OCI-LY3 (cell line): ENCODE measurements around the gene THAP6.
"Not testable (repeated sequence)": the region's sequence is repeated elsewhere in the genome, so short reads cannot be mapped to it uniquely, and the experiment has no call there.

ENCODE experiments used
- H2AFZ ChIP-seq: fragments of 200-600, 300-600 bp; shearing (Covaris generic); 2 replicates; pipeline ENCODE4 v1.6.0; 2014; ENCODE audit warnings: antibody characterized with exemption, low read depth, low read length
- H3K27ac ChIP-seq: fragments of 200-600, 300-600 bp; sonication (generic); 2 replicates; pipeline ENCODE4 v1.5.1; 2014; ENCODE audit warnings: mild to moderate bottlenecking, low read length, moderate library complexity, mixed read lengths
- H3K27me3 ChIP-seq: fragments of 200-600, 300-600 bp; sonication (generic); 2 replicates; pipeline ENCODE4 v1.6.1; 2014; ENCODE audit warnings: low read depth, low read length, mixed read lengths
- H3K36me3 ChIP-seq: fragments of 200-600, 300-600 bp; sonication (generic); replicated peaks from 2 replicates; pipeline ENCODE3; 2014; ENCODE audit warnings: low read depth, low read length, mixed read lengths
- H3K4me1 ChIP-seq: fragments of 300-600, 200-600 bp; sonication (generic); 2 replicates; pipeline ENCODE4 v1.6.1; 2014; ENCODE audit warnings: low read length, mixed read lengths
- H3K4me2 ChIP-seq: fragments of 200-600, 300-600 bp; sonication (generic); 2 replicates; pipeline ENCODE4 v1.6.1; 2014; ENCODE audit warnings: low read length, mixed read lengths
- H3K4me3 ChIP-seq: fragments of 300-600, 200-600 bp; sonication (generic); 2 replicates; pipeline ENCODE4 v1.5.1; 2014; ENCODE audit warnings: antibody characterized with exemption, mild to moderate bottlenecking, low read length, moderate library complexity
- H3K79me2 ChIP-seq: fragments of 300-600, 200-600 bp; shearing (Covaris generic); 2 replicates; pipeline ENCODE4 v1.6.1; 2014; ENCODE audit warnings: mild to moderate bottlenecking, low read length, mixed read lengths
- H3K9ac ChIP-seq: fragments of 300-600, 200-600 bp; shearing (Covaris generic); 2 replicates; pipeline ENCODE4 v1.6.0; 2014; ENCODE audit warnings: mild to moderate bottlenecking, low read length, moderate library complexity
- H3K9me3 ChIP-seq: fragments of 200-600, 300-600 bp; shearing (Covaris generic); 2 replicates; pipeline ENCODE4 v1.6.1; 2014; ENCODE audit warnings: low read length, mixed read lengths; ENCODE audit not compliant: insufficient read depth
- H4K20me1 ChIP-seq: fragments of 200-600, 300-600 bp; sonication (generic); 2 replicates; pipeline ENCODE4 v1.6.1; 2016; ENCODE audit warnings: low read length, mixed read lengths; ENCODE audit not compliant: insufficient read depth
- EZH2phosphoT487 ChIP-seq: fragments of 200-600 bp; shearing (Covaris generic); IDR thresholded peaks from 2 replicates; pipeline ENCODE4 v1.6.1; 2018; ENCODE audit warnings: antibody characterized with exemption, mixed run types, low read depth
- TF ChIP-seq, protein P1 (sequence below): fragments of 200-600, 300-600 bp; sonication (generic); IDR thresholded peaks from 2 replicates; pipeline ENCODE4 v1.5.1; 2014; ENCODE audit warnings: antibody characterized with exemption, low read length, low read depth

Gene THAP6

GRCh38 chr4:75512386-75513211, 1.7 kb upstream of the THAP6 start:
- Histone ChIP-seq H3K36me3 (peaks cover 5% of the 10 kb centered on the region), H3K9ac (no peak overlapping the region), H4K20me1 (no peaks in the 10 kb centered on the region), H3K4me1 (peaks cover 36% of the 10 kb centered on the region), H3K27me3 (no peaks in the 10 kb centered on the region), H3K27ac (no peak overlapping the region), H3K9me3 (no peaks in the 10 kb centered on the region), H3K4me3 (peak overlapping the region; percentile 92), H3K79me2 (peaks cover 56% of the 10 kb centered on the region), H2AFZ (no peak overlapping the region), H3K4me2 (peak overlapping the region; percentile 81)
- TF ChIP-seq EZH2phosphoT487: no peak
- TF ChIP-seq, protein P1, sequence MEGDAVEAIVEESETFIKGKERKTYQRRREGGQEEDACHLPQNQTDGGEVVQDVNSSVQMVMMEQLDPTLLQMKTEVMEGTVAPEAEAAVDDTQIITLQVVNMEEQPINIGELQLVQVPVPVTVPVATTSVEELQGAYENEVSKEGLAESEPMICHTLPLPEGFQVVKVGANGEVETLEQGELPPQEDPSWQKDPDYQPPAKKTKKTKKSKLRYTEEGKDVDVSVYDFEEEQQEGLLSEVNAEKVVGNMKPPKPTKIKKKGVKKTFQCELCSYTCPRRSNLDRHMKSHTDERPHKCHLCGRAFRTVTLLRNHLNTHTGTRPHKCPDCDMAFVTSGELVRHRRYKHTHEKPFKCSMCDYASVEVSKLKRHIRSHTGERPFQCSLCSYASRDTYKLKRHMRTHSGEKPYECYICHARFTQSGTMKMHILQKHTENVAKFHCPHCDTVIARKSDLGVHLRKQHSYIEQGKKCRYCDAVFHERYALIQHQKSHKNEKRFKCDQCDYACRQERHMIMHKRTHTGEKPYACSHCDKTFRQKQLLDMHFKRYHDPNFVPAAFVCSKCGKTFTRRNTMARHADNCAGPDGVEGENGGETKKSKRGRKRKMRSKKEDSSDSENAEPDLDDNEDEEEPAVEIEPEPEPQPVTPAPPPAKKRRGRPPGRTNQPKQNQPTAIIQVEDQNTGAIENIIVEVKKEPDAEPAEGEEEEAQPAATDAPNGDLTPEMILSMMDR: no peak

DNA sequence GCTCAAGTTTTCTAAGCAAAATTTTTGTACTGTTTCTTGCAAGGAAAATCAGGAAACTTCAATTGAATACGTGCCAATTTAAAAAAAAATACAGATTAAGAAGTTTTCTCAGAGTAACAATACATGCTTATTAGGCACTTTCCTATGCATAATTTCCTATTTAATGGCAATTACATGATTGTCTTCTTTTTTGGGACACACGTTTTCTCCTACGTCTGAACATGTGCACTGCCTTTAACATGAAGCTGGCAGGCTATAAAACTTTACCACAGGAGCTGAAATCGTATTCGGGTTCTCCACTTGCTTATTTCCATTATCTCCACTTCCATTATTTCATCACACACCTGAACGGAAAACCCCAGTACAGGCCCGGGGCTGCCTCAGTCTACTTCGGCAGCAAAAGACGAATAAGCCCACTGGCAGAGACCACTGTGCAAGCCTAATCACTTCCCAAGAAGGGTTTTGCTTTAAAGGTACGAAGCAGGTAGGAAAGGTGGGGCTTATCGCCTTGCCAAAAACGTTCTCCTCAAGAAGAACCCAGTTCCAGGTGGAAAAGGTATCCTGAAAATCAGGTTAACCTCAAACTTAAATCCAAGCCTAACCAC, 645 bp upstream of the THAP6 start:
- Histone ChIP-seq H3K9ac (peak overlapping the region; percentile 96), H3K79me2 (peaks cover 56% of the 10 kb centered on the region), H3K36me3 (peaks cover 10% of the 10 kb centered on the region), H3K4me2 (peak overlapping the region; percentile 81), H3K27ac (peak overlapping the region; percentile 92), H4K20me1 (no peaks in the 10 kb centered on the region), H3K4me3 (peak overlapping the region; percentile 92), H3K4me1 (peaks cover 36% of the 10 kb centered on the region), H3K9me3 (no peaks in the 10 kb centered on the region), H2AFZ (peak overlapping the region; percentile 51; the same call in 1 of the 2 replicates), H3K27me3 (no peaks in the 10 kb centered on the region)
- no peak for TF ChIP-seq EZH2phosphoT487
- TF ChIP-seq, protein P1: no peak

GRCh38 chr4:75514949-75515612, 808 bp downstream of the THAP6 start:
- Histone ChIP-seq H4K20me1 (no peaks in the 10 kb centered on the region), H3K9ac (peak overlapping the region; percentile 96), H3K4me2 (peak overlapping the region; percentile 92), H3K27ac (peak overlapping the region; percentile 92), H3K79me2 (peaks cover 47% of the 10 kb centered on the region), H3K36me3 (peaks cover 14% of the 10 kb centered on the region), H3K9me3 (no peaks in the 10 kb centered on the region), H2AFZ (peak overlapping the region; percentile 90), H3K27me3 (no peaks in the 10 kb centered on the region), H3K4me3 (peak overlapping the region; percentile 92), H3K4me1 (peaks cover 36% of the 10 kb centered on the region)
- TF ChIP-seq, protein P1: no peak
- TF ChIP-seq EZH2phosphoT487: no peak

- TF ChIP-seq, protein P1: no peak
- no peak for TF ChIP-seq EZH2phosphoT487
- no peaks in the 10 kb centered on the region for H3K9me3 ChIP-seq
- H3K79me2 ChIP-seq: peaks cover 38% of the 10 kb centered on the region
- H3K4me1 ChIP-seq: peaks cover 28% of the 10 kb centered on the region
- no peak overlapping the region for H3K9ac ChIP-seq
- H3K36me3 ChIP-seq: peaks cover 20% of the 10 kb centered on the region
- no peaks in the 10 kb centered on the region for H3K27me3 ChIP-seq
- no peak overlapping the region for H2AFZ ChIP-seq
- 0 out of 2 replicates have a peak overlapping the region, but pooled peaks have one; percentile 92 for H3K4me3 ChIP-seq
- no peaks in the 10 kb centered on the region for H4K20me1 ChIP-seq
- peak overlapping the region; percentile 92 for H3K4me2 ChIP-seq
- no peak overlapping the region for H3K27ac ChIP-seq
Observed at GRCh38 chr4:75516144-75516543, 1.9 kb downstream of the THAP6 start.

GRCh38 chr4:75519452-75519851, 5.2 kb downstream of the THAP6 start:
- H3K9me3 ChIP-seq, H3K79me2 ChIP-seq, H2AFZ ChIP-seq, H3K4me2 ChIP-seq, H4K20me1 ChIP-seq, H3K27ac ChIP-seq, H3K9ac ChIP-seq, H3K4me3 ChIP-seq, H3K27me3 ChIP-seq: not testable (repeated sequence)
- Histone ChIP-seq H3K36me3 (peaks cover 25% of the 10 kb centered on the region), H3K4me1 (peaks cover 10% of the 10 kb centered on the region)
